GM23338 (cell line): Measurements from ENCODE around the gene RGSL1. TPM values are rescaled to one million over a fixed set of nuclear protein-coding genes. Genes with fewer than 3 reads are reported as not detected.

ENCODE experiments used
- ATAC-seq: fragments of 200-7000 bp; cut with Tn5 transposase; 3 replicates; pipeline ENCODE4 v1.9.1; 2020
- DNase-seq: peaks from one replicate; pipeline ENCODE4 v3.0.0-alpha.2; 2015; ENCODE audit warnings: low spot score
- H2AFZ ChIP-seq: fragments of 200-600 bp; sonication (generic); 2 replicates; pipeline ENCODE4 v1.8.0; 2016; ENCODE audit warnings: antibody characterized with exemption, mild to moderate bottlenecking, moderate library complexity
- H3F3A ChIP-seq: fragments of 200-600 bp; sonication (generic); replicated peaks from 2 replicates; pipeline ENCODE4 v1.8.0; 2017; ENCODE audit warnings: antibody characterized with exemption, mixed run types, low read depth
- H3K27ac ChIP-seq: fragments of 200-600 bp; sonication (generic); 2 replicates; pipeline ENCODE4 v1.6.1; 2016; ENCODE audit warnings: low read depth
- H3K27me3 ChIP-seq: fragments of 200-600 bp; sonication (generic); 2 replicates; pipeline ENCODE4 v1.8.0; 2016; ENCODE audit warnings: mild to moderate bottlenecking, mixed run types, moderate library complexity; ENCODE audit not compliant: insufficient read depth
- H3K36me3 ChIP-seq: fragments of 200-600 bp; sonication (generic); 2 replicates; pipeline ENCODE4 v1.8.0; 2016; ENCODE audit warnings: mild to moderate bottlenecking; ENCODE audit not compliant: insufficient read depth
- H3K4me1 ChIP-seq: fragments of 200-600 bp; sonication (generic); 2 replicates; pipeline ENCODE4 v1.8.0; 2016; ENCODE audit warnings: mild to moderate bottlenecking, moderate library complexity; ENCODE audit not compliant: insufficient read depth
- H3K4me2 ChIP-seq: fragments of 200-600 bp; sonication (generic); 2 replicates; pipeline ENCODE4 v1.7.1; 2017; ENCODE audit warnings: mixed run types
- H3K4me3 ChIP-seq: fragments of 200-600 bp; sonication (generic); 2 replicates; pipeline ENCODE4 v1.6.1; 2016; ENCODE audit warnings: mixed run types
- H3K79me2 ChIP-seq: fragments of 200-600 bp; sonication (generic); replicated peaks from 2 replicates; pipeline ENCODE4 v1.8.0; 2017; ENCODE audit warnings: mild to moderate bottlenecking; ENCODE audit not compliant: insufficient read depth
- H3K9me2 ChIP-seq: fragments of 200-600 bp; sonication (generic); 2 replicates; pipeline ENCODE4 v1.8.0; 2017; ENCODE audit not compliant: insufficient read depth
- H4K20me1 ChIP-seq: fragments of 200-600 bp; sonication (generic); replicated peaks from 2 replicates; pipeline ENCODE4 v1.8.0; 2017; ENCODE audit warnings: mild to moderate bottlenecking; ENCODE audit not compliant: insufficient read depth
- H3K27ac Mint-ChIP-seq: 2 replicates; pipeline ENCODE4 v1.8.0; 2020; ENCODE audit warnings: inconsistent platforms, mild to moderate bottlenecking, moderate library complexity, mixed read lengths
- H3K27me3 Mint-ChIP-seq: 3 replicates; pipeline ENCODE4 v1.8.0; 2022; ENCODE audit warnings: low read depth, mild to moderate bottlenecking, moderate library complexity, mixed read lengths, inconsistent platforms; ENCODE audit not compliant: insufficient read depth, poor library complexity
- H3K36me3 Mint-ChIP-seq: 3 replicates; pipeline ENCODE4 v1.8.0; 2021; ENCODE audit warnings: low read depth, mild to moderate bottlenecking, inconsistent platforms, moderate library complexity, mixed read lengths
- H3K4me1 Mint-ChIP-seq: 3 replicates; pipeline ENCODE4 v1.8.0; 2020; ENCODE audit warnings: mild to moderate bottlenecking, inconsistent platforms, mixed read lengths
- H3K4me3 Mint-ChIP-seq: 3 replicates; pipeline ENCODE4 v1.8.0; 2021; ENCODE audit warnings: moderate library complexity, mild to moderate bottlenecking, inconsistent platforms, mixed read lengths
- H3K9me3 Mint-ChIP-seq: 3 replicates; pipeline ENCODE4 v1.8.0; 2020; ENCODE audit warnings: moderate library complexity, mild to moderate bottlenecking, inconsistent platforms, mixed read lengths
- CREB1 ChIP-seq: fragments of 250-450 bp; sonication (Bioruptor Pico); IDR thresholded peaks from 2 replicates; pipeline ENCODE4 v1.5.0; 2020; ENCODE audit warnings: low read depth, mild to moderate bottlenecking, moderate library complexity
- CTCF ChIP-seq, 2 experiments: fragments of 200-600 bp in 1 of 2; sonication (generic) in 1 of 2; conservative IDR thresholded peaks; 2 replicates each; pipeline versions ENCODE4 v1.5.1 to v1.6.1; 2016 to 2017; ENCODE audit warnings: antibody characterized with exemption in 2 of 2, low read depth in 2 of 2, mild to moderate bottlenecking in 2 of 2, moderate library complexity in 1 of 2
- EZH2 ChIP-seq: fragments of 200-600 bp; sonication (generic); IDR thresholded peaks from one replicate; pipeline ENCODE4 v1.8.0; 2017; ENCODE audit warnings: antibody characterized with exemption, mild to moderate bottlenecking, low read depth; ENCODE audit not compliant: unreplicated experiment
- JUNB ChIP-seq: IDR thresholded peaks from one replicate; pipeline ENCODE4 v1.6.1; 2016; ENCODE audit warnings: antibody characterized with exemption; ENCODE audit not compliant: unreplicated experiment
- NANOG ChIP-seq: IDR thresholded peaks from 2 replicates; pipeline ENCODE4 v1.6.1; 2016; ENCODE audit warnings: antibody characterized with exemption, borderline replicate concordance
- STAT1 ChIP-seq: IDR thresholded peaks from one replicate; pipeline ENCODE4 v1.6.1; 2016; ENCODE audit warnings: antibody characterized with exemption; ENCODE audit not compliant: unreplicated experiment
- ZNF114 ChIP-seq: fragments of 250-450 bp; sonication (Bioruptor Pico); IDR thresholded peaks from 2 replicates; pipeline ENCODE4 v1.5.0; 2020; ENCODE audit warnings: mild to moderate bottlenecking, moderate library complexity
- polyA plus RNA-seq: library from polyadenylated mRNA; unstranded; fragments of >200 nt; fragmentation: Nextera tagmentation; extraction: Ambion mirVana; gene quantifications from 2 replicates; pipeline ENCODE4 v1.2.1, GENCODE V29; 2016
- total RNA-seq: library from RNA; depleted of rRNA; stranded (reverse); fragments of >200 nt; shearing (Covaris generic); gene quantifications from 2 replicates; pipeline ENCODE4 v1.2.3, GENCODE V29; 2014
- TF ChIP-seq, protein P1 (sequence below): IDR thresholded peaks from one replicate; pipeline ENCODE4 v1.6.1; 2018; ENCODE audit warnings: antibody characterized with exemption; ENCODE audit not compliant: unreplicated experiment

Gene RGSL1
- total and polyA plus RNA-seq, 2 experiments from 2014 or later = not detected

GRCh38 chr1:182608236-182608635 is 158.3 kb downstream of the RGSL1 start (continued):
- no peak for TF ChIP-seq STAT1
- no peak for TF ChIP-seq CTCF (conservative IDR thresholded peaks at IDR 0.05; ENCODE audit: low read depth in 2 of 2)
- TF ChIP-seq ZNF114 (CRISPR knock-in tag) = no peak
- TF ChIP-seq, protein P1, sequence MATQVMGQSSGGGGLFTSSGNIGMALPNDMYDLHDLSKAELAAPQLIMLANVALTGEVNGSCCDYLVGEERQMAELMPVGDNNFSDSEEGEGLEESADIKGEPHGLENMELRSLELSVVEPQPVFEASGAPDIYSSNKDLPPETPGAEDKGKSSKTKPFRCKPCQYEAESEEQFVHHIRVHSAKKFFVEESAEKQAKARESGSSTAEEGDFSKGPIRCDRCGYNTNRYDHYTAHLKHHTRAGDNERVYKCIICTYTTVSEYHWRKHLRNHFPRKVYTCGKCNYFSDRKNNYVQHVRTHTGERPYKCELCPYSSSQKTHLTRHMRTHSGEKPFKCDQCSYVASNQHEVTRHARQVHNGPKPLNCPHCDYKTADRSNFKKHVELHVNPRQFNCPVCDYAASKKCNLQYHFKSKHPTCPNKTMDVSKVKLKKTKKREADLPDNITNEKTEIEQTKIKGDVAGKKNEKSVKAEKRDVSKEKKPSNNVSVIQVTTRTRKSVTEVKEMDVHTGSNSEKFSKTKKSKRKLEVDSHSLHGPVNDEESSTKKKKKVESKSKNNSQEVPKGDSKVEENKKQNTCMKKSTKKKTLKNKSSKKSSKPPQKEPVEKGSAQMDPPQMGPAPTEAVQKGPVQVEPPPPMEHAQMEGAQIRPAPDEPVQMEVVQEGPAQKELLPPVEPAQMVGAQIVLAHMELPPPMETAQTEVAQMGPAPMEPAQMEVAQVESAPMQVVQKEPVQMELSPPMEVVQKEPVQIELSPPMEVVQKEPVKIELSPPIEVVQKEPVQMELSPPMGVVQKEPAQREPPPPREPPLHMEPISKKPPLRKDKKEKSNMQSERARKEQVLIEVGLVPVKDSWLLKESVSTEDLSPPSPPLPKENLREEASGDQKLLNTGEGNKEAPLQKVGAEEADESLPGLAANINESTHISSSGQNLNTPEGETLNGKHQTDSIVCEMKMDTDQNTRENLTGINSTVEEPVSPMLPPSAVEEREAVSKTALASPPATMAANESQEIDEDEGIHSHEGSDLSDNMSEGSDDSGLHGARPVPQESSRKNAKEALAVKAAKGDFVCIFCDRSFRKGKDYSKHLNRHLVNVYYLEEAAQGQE = no peak

- no peak overlapping the region for H3K4me2 ChIP-seq
- ATAC-seq (no peak), DNase-seq (no peak)
- no peak overlapping the region for H2AFZ ChIP-seq
- H3K4me3 Mint-ChIP-seq = no peak overlapping the region
- no peaks in the 10 kb centered on the region; the same call in 2 of the 3 replicates for H3K36me3 Mint-ChIP-seq
- H3F3A ChIP-seq = 0 out of 2 replicates have a peak, but pooled peaks cover 2% of the 10 kb centered on the region
- no peak overlapping the region for H3K4me3 ChIP-seq
- peaks cover 39% of the 10 kb centered on the region for H3K4me1 Mint-ChIP-seq
- H3K27ac Mint-ChIP-seq = no peak overlapping the region
- peaks cover 38% of the 10 kb centered on the region for H3K4me1 ChIP-seq
- no peaks in the 10 kb centered on the region for H3K36me3 ChIP-seq
- H4K20me1 ChIP-seq = no peaks in the 10 kb centered on the region
- no peak overlapping the region for H3K27ac ChIP-seq
- peaks cover 38% of the 10 kb centered on the region for H3K27me3 Mint-ChIP-seq
- H3K79me2 ChIP-seq = no peaks in the 10 kb centered on the region; the same call in 1 of the 2 replicates
- no peaks in the 10 kb centered on the region for H3K9me3 Mint-ChIP-seq
- no peaks in the 10 kb centered on the region for H3K9me2 ChIP-seq
- H3K27me3 ChIP-seq = peaks cover 48% of the 10 kb centered on the region
- no peak for TF ChIP-seq ZNF114 (CRISPR knock-in tag)
- TF ChIP-seq CREB1 (CRISPR knock-in tag) = no peak
- TF ChIP-seq, protein P1 = no peak
- no peak for TF ChIP-seq NANOG
- no peak for TF ChIP-seq EZH2
- TF ChIP-seq JUNB = no peak
These were observed 159.1 kb downstream of the RGSL1 start for GRCh38 chr1:182608845-182609610.
